Neural progenitor cell (in vitro differentiated cells): ENCODE results near the gene HMCN1.

Experiments
- CTCF ChIP-seq: fragments of 200-600 bp; sonication (generic); IDR thresholded peaks from 2 replicates; pipeline ENCODE4 v1.5.1; 2017; ENCODE audit warnings: antibody characterized with exemption, mild to moderate bottlenecking
- EZH2 ChIP-seq: fragments of 200-600 bp; sonication (generic); IDR thresholded peaks from 2 replicates; pipeline ENCODE4 v1.6.1; 2017; ENCODE audit warnings: antibody characterized with exemption, mild to moderate bottlenecking, moderate library complexity
- EZH2phosphoT487 ChIP-seq: fragments of 200-600 bp; sonication (generic); IDR thresholded peaks from 2 replicates; pipeline ENCODE4 v1.6.1; 2017; ENCODE audit warnings: antibody characterized with exemption

DNA sequence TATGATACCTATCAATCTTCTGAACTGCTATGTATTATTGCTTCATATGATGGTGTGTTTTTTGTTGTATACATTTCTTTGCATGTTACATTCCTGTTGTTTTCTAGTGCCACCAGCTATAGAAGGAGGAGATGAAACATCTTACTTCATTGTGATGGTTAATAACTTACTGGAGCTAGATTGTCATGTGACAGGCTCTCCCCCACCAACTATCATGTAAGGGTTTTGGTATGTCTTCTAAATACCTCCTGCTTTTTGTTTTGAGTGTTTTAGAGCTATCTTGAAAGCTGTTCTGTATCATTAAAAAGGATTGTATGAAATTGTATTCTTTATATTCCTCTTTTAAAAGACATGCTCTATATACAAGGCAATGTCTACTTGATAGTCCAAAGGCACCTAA is 282.7 kb downstream of the HMCN1 start:
- no peak for TF ChIP-seq EZH2
- no peak for TF ChIP-seq CTCF
- TF ChIP-seq EZH2phosphoT487 = no peak
